PC-9 (cell line): ENCODE results near the gene FOXJ3.

Experiments used
- EZH2 ChIP-seq: fragments of 200-600 bp; sonication (generic); IDR thresholded peaks from 2 replicates; pipeline ENCODE4 v1.8.0; 2017; ENCODE audit warnings: antibody characterized with exemption, low read depth
- TF ChIP-seq, protein P1 (sequence below): fragments of 200-600 bp; sonication (generic); conservative IDR thresholded peaks from 2 replicates; pipeline ENCODE4 v1.6.1; 2017; ENCODE audit warnings: mixed run types, antibody characterized with exemption, mild to moderate bottlenecking, moderate library complexity

DNA sequence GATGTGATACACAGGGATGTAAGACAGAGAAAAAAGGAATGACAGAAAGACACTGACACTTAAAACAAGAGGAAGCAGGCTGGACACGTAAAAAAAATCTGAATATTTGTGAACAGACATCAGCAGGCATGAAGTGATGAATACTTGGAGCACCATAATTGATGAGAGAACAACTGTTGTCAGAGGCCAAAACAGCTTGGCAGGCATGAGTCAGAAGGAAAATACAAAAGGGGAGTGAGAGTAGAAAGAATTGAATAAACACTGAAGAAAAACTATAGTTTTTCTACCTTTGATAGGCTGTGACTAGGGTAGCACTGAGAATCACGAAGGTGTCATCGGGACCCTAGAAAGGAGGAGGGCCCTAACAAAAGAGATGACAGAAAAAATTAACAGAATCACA is 148.9 kb downstream of the FOXJ3 start:
- TF ChIP-seq, protein P1, sequence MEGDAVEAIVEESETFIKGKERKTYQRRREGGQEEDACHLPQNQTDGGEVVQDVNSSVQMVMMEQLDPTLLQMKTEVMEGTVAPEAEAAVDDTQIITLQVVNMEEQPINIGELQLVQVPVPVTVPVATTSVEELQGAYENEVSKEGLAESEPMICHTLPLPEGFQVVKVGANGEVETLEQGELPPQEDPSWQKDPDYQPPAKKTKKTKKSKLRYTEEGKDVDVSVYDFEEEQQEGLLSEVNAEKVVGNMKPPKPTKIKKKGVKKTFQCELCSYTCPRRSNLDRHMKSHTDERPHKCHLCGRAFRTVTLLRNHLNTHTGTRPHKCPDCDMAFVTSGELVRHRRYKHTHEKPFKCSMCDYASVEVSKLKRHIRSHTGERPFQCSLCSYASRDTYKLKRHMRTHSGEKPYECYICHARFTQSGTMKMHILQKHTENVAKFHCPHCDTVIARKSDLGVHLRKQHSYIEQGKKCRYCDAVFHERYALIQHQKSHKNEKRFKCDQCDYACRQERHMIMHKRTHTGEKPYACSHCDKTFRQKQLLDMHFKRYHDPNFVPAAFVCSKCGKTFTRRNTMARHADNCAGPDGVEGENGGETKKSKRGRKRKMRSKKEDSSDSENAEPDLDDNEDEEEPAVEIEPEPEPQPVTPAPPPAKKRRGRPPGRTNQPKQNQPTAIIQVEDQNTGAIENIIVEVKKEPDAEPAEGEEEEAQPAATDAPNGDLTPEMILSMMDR, result no peak
- TF ChIP-seq EZH2, result no peak
